ENCODE measurements around the gene ZNF653.
A peak's percentile ranks its signal among the peaks of the same experiment; 100 is the strongest.
"Not testable (repeated sequence)": the region's sequence is repeated elsewhere in the genome, so short reads cannot be mapped to it uniquely, and the experiment has no call there.

The ZNF653 gene

DNA sequence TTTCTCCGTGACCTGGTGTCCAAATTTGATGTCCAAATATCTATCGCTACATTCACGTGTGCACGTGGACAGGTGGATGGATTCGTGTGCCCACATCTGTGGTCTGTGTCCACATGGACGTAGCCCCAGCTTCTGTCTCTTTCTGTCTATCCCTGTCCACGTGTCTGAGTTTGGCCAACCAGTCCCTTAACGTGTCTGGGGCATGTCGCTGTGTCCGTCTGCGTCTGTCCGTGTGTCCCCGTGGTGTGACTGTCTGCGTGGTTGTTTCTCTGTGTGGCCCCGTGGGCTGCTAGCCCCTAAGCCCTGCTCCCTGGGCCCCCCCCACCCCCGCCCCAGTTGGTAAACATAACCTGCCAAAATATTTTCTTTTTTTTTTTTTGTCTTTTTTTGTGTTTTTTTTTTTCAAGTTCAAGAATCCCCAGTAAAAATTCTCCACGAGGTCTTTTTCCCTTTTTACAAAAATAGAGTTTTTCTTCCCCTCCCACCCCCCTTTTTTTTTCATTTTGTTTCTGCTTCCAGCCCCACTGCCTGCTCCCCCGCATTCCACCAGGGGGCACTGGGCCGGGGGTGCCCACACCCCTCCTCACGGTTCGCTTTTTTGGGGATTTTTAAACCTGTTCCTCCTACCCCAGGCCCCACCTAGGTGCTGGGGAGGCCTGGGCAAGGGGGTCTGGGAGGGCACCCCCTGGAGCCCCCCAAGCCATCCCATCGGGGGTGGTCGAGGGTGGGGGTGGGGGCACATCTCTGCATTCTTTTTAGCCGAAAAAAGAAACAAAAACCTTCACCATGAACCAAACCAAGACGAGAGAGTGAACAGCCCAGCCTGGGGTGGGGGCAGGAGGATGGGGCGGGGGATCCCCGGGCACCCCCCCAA, 51.9 kb downstream of the ZNF653 start:
- DNase-seq, result peak; percentile 9

DNA sequence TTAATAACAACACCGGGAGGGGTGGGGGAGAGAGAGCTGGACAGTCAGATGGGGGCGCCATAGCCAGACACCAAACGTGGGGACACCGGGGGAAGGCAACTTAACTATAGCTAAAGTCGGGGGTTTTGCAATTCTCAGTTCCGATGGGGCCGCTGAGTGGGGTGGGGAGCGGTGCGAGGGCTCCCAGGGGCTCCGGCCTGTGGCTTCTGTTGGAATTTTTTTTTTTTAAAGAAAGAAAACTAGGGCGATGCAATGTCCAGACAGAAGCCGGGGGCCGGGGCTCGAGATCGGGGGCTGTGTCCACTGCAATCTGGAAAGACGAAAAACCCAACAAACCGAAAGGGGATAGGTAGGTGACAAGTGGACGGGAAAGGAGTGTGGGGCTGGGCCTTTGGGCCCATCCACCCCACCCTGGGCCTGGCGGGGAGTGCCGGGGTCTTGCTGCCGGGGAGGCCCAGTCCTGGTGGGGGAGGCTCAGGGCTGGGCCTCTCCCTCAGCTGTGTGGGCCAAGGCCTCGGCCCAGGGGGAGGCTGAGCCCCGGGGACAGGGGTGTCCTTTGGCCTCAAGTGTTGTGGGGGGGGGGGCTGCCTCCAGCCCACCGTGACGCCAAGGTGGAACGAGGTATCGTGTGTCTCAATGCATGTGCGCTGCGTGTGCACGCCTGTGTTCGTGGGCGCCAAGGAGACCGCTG, 52.9 kb downstream of the ZNF653 start:
- DNase-seq, result no peak

DNA sequence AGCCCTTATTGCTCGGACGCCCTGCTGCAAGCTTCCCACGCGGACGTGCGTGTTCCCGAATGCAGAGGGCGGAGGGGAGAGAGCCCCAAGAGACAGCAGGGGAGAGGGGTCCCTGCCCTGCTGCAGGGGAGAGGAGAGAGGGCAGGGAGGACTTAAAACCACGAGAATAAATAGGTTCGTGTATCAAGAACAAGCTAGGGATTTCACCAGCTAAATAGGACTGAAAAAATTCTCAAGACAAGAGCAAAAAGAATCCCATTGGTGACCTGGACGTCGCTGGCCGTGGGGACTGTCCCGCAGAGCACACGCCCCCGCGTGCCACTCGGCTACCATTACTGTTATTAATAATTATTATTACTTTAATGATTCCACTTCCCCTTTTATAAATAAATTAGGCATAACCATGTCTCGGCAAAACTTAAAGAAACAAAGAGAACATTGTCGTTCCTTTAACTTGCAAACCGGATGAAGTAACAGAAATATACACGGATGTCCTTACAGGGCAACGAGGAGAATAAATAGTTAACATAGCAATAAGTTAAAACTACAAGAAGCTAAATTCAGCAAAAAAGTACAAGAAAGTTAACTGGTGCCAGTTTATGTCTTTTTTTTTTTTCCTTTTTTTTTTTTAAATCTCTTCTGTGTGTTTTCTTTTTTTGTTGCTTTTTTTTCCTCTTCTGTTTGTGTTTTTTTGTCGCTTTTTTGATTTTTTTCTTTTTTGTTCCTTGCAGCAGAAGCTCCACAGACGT, 53.6 kb downstream of the ZNF653 start:
- DNase-seq, result no peak

DNA sequence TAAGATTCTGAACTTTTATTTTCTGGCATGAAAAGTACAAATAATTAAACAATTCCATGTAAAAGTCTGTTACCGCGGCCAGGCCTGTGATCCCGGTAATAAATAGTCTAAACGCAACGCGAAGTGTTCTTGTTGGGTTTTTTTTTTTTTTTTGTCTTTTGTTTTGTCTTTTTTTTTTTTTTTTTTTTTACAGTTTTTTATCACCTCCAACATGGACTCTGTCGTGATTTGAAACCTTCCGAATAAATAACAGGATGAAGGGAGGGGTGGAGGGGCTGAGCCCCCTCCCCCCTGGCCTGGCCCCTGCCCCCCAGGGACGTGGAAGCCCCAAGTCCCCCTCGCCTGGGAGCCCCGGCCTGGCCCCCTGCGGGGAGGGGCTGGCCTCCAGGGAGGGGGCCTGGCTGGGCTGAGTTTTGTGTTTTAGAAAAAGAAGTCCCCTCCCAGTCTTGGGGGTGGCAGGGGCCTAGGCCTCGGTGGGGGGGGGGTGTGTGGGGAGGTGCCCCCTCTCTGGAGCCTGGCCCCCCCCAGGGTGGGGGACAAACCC, 54.2 kb downstream of the ZNF653 start:
- DNase-seq, result no peak

DNA sequence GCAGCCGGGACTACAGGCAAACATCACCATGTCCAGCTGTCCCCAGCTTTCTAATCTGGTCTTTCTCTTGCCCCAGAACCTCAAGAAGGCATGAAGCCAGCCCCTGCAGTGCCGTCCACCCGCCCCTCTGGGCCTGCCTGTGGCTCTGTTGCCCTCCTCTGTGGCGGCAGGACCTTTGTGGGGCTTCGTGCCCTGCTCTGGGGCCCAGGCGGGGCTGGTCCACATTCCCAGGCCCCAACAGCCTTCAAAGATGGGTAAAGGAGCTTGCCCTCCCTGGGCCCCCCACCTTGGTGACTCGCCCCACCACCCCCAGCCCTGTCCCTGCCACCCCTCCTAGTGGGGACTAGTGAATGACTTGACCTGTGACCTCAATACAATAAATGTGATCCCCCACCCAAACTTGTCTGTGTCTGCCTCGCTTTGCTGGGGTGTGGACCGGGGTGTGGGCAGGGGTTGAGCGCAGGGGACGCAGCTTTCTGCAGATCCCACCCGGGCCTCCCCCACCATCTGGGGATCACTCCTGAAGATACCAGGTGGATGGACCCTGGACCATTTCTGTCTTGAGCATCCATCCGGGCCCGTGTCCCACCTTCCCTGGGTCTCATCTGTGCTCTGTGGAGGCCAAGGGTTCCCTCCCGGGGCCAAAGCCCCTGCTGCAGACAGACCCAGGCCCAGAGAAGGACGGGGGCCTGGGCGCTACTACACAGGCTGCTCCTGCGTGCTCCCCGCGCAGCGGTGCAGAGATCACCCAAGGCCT, 54.9 kb downstream of the ZNF653 start:
- DNase-seq, result no peak

DNA sequence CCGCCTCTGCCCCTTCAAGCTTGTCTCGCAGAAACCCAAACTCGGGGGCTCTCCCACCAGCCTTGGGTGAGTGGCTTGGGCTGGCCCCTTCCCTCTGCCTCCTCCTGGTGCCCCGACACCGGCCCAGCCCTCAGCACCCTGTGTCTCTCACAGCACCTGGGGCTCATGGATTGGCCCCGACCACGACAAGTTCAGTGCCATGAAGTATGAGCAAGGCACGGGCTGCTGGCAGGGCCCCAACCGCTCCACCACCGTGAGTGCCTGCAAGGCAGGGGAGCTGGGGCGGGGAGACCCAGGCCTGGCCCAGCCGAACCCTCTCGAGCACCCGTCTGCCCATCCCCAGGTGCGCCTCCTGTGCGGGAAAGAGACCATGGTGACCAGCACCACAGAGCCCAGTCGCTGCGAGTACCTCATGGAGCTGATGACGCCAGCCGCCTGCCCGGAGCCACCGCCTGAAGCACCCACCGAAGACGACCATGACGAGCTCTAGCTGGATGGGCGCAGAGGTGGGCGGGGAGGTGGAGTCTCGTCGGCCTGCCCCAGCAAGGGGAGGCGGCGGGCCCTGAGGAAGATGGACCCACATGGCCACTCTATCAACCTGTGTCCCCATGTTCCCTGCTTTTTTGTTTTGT, 56.6 kb downstream of the ZNF653 start:
- DNase-seq, result no peak

DNA sequence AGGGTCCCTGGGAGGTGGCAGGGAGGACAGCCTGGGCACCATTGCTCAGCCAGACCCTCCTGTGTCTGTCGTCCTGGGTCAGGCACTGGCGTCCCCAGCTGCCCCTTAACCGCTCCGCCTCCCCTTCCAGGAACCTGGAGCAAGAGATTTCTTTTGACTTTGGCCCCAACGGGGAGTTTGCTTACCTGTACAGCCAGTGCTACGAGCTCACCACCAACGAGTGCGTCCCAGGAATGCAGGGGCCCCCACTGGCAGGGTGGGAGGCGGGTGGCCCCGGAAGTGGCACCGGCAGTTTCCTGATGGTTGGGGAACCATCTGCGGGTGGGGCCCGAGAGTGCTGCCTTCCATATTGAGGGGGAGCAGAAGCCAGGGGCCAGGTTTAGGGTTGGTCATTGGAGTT, 57.2 kb downstream of the ZNF653 start:
- DNase-seq, result no peak

DNA sequence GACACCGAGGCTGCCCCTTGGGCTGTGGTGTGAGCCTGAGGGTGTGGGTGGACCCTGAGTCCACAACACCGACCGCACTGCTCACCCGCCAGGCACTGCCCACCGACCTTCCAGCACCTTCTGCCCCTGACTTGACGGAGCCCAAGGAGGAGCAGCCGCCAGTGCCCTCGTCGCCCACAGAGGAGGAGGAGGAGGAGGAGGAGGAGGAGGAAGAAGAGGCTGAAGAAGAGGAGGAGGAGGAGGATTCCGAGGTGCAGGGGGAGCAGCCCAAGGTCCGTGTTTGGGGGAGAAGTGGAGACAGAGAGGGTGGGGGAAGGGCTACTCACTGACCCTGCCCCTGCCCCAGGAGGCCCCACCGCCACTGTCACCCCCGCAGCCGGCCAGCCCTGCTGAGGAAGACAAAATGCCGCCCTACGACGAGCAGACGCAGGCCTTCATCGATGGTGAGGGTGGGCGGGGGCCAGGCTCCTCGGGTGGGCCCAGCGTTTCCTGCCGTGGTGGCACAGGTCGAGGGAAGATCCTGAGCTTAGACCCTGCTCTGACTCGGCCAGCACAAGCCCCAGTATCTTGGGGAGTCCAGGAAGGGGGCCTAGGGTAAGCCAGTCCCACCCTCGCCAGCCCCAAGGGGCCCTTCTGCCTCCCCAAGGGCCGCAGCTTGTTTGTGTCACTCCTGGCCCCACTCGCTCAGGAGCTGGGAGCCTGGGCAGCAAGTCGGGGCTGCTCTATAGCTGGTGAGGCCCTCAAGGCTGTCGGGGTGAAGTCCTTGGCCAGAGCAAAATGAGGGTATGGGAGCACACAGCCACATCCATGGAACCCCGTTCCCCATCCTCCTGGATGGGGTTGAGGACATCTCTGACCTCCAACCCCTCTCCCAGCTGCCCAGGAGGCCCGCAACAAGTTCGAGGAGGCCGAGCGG, 58.0 kb downstream of the ZNF653 start:
- DNase-seq, result no peak

DNA sequence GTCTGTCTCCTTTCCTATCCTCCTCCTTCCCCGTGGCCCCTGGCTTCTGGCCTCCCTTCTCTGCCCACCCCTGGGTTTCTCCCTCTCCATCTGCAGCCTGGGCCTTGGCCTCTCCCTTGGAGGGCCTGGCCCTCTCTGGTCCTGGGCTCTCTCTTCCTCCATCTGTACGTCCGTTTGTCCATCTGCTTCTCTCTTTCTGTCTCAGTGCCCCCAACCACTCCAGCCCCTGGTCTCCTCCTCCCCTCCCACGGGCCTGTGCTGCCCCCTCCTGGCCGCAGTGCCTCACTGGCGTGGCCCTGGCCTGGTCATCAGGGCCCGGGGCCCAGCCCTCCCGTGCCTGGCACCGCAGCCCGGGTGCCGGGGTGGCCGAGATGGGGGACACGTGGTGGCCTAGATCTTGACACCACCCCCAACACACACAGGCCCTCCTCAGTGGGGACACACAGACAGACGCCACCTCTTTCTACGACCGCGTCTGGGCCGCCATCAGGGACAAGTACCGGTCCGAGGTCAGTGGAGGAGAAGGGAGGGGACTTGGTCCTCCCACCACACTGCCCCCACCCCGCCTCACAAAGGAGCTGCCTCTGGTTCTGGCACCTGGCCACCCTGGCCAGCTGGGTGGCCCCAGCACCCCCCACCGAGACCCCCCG, 58.9 kb downstream of the ZNF653 start:
- no peak for DNase-seq

DNA sequence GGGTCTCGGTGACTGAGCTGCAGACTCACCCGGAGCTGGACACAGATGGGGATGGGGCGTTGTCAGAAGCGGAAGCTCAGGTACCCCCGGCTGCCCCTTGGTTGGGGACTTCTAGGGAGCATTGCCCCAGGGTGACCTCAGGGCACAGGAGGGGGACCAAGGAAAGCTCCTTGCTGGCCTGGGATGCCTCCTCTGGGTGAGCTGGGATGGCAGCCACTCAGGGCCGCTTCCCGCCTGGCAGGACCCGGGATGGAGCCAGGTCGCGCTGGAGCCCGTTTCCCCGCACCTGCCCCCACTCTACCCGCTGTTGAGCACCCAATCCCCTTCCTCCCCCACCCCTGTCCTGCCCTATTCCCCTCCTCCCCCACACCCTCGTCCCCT, 59.4 kb downstream of the ZNF653 start:
- no peak for DNase-seq

DNA sequence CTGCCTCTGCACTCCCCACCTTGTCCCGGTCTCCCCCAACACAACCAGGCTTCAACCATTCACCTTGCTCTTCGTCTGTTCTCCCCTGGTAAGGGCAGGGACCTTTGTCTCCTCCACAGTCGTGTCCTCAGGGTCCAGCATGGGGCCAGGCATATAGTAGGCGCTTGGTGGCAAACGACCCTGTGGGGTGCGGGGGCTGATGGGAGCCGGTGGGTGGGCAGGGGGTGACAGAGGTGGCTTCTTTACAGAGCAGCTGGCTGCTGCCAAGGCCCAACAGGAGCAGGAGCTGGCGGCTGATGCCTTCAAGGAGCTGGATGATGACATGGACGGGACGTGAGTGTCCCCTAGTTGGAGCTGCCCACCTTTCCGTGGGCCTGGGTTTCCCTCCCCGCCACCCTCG, 60.5 kb downstream of the ZNF653 start:
- DNase-seq, result no peak

DNA sequence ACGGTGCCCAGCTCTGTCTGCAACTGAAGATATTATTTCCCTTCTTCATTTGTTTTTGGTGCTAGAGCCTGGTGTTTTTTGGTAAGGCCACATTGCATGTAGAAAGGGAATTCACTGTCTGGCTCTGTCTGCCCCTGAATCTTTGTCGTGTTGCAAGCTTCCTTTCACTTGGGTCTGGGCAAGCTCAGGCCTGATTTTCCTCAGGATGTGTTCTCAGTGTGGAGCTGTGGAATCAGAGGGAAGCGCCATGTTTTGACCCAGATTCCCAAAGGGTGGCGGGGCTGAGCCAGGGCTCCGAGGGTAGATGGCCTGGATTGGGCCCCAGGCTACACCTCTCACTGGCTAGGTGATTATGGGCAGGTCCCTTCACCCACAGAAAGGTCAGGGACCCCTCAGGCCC, 61.6 kb downstream of the ZNF653 start:
- no peak for DNase-seq

DNA sequence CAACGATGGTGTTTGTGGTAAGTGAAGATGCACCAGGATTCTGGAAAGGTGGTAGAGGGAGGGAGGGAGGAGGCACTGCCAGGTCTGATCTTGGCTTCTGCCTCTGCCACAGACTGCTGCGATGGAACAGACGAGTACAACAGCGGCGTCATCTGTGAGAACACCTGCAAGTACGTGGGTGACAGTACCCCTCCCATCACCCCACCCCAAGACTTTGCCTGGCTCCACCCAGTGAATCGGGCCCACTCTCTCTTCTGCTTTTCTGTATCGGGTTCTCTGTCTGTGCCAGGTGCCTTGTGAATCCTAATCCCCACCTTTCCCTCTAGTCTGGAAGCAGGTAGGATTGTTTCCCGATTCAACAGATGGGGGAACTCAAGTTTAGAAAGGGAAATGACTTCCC, 67.7 kb downstream of the ZNF653 start:
- DNase-seq, result no peak

DNA sequence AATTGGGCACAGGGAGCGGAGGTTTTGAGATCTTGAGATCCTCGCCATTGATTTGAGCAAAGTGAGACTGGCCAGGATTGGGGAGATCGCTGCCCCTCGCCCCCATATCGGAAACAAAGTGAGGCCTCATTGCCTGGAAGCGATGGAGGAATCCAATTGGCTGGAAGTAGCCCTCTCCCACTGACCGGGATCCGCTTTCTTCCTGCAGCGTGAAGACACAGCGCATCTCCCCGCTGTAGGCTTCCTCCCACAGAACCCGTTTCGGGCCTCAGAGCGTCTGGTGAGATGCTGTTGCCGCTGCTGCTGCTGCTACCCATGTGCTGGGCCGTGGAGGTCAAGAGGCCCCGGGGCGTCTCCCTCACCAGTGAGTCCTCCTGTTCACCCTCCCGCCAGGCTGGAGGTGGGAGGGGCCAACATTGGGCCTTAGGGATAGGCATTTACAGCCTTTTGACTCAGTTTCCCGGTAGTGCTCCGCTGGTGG, 69.8 kb downstream of the ZNF653 start:
- DNase-seq, result no peak

DNA sequence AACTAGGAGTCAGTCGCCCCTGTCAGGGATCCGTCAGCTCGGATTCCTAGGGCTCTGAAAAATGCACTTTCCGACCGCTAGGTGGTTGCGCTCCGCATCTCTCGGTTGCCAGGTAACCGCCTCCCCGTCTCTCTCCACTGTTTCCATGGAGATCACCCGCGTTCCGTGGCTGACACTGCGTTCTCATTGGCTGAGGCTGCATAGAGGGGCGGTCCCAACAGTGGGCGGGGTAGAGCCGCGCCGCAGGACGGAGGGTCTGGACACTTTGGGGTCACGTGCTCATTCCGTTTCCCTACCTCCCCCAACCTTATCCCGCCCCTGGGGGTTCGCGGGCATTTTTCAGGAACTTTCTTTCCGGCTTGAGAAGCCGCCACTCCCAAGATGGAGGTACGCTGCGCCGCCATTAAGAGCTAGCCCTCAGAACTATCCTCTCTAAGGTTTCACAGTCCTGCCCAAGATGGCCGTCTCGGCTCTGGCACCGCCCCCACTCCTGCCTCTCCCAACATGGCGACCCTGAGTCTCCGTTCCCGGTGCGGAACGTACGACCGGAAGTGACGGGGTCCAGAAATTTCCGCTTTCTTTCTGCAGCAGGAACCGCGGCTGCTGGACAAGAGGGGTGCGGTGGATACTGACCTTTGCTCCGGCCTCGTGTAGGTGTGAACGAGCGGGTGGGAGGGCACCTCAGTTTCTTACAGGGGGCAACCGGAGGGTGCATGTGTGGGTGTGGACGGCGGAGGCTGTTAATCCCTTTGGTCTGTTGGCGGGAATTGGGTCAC, 70.4 kb downstream of the ZNF653 start, which contains the start of the genes ODAD3 and PRKCSH:
TSS of gene ODAD3 (minus strand) at position 65 of the 776 bp plus-strand sequence. CDS start 105 bp downstream, outside the sequence.
TSS of gene PRKCSH (plus strand) at position 579 of the 776 bp plus-strand sequence. CDS start 483 bp downstream, outside the sequence.
- DNase-seq, result peak; percentile 100

DNA sequence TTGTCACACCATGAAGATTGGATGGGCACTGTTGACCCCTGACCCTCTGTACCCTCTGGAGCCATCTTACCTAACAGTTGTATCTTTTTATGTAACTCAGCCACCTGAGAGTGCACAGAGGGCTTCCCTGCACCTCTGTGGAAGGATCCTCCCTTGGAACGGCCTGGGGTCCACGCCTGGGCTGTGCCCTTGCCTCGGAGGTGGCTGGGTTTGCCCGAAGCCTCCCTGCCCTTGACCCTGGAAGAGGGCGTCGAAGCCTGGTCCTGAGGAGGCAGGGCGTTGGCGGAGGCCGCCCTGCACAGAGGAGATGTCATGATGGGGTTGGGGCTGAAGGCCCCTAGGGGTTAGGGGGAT, 71.0 kb downstream of the ZNF653 start:
- DNase-seq, result no peak

DNA sequence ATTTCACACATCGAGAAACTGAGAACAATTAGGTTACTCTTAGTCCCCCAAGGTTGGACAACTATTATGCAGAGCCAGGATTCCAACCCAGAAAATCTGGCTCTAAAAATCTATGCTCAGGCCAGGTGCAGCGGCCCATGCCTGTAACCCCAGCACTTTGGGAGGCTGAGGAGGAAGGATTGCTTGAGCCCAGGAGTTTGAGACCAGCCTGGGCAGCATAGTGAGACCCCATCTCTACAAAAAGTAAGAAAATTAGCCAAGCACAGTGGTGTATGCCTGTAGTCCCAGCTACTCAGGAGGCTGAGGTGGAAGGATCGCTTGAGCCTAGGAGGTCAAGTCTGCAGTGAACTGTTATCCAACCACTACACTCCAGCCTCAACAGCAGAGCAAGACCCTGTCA, 72.1 kb downstream of the ZNF653 start:
- DNase-seq, result not testable (repeated sequence)
